HG03521 (cell line): ENCODE measurements around the gene MAD2L1BP.
"Not testable (repeated sequence)": the region's sequence is repeated elsewhere in the genome, so short reads cannot be mapped to it uniquely, and the experiment has no call there.

Experiments
- ATAC-seq: cut with Tn5 transposase; IDR thresholded peaks from one replicate; pipeline ENCODE4 v1.9.1; 2021; ENCODE audit warnings: mild to moderate bottlenecking, moderate library complexity; ENCODE audit not compliant: unreplicated experiment

The MAD2L1BP gene

GRCh38 chr6:43625393-43625992 lies 10.1 kb upstream of the MAD2L1BP start:
- no peak for ATAC-seq

GRCh38 chr6:43627008-43627825 lies 8.4 kb upstream of the MAD2L1BP start:
- ATAC-seq = no peak

- ATAC-seq = no peak
These were observed 7.1 kb upstream of the MAD2L1BP start for GRCh38 chr6:43628393-43629103.

- ATAC-seq = peak; percentile 79
These were observed 6.5 kb upstream of the MAD2L1BP start, which contains the start of gene GTPBP2 for GRCh38 chr6:43629104-43629504. Gene GTPBP2 (minus strand): TSS chr6:43629264. CDS start chr6:43629162, 102 bp downstream.

GRCh38 chr6:43629505-43630300 lies 5.9 kb upstream of the MAD2L1BP start:
- ATAC-seq = peak; percentile 59

GRCh38 chr6:43630980-43631619 lies 4.5 kb upstream of the MAD2L1BP start:
- no peak for ATAC-seq

- not testable (repeated sequence) for ATAC-seq
These were observed 2.6 kb upstream of the MAD2L1BP start for GRCh38 chr6:43633002-43633401.

- ATAC-seq = no peak
These were observed 837 bp upstream of the MAD2L1BP start for GRCh38 chr6:43634702-43635303.

- no peak for ATAC-seq
These were observed 644 bp downstream of the MAD2L1BP start for GRCh38 chr6:43636308-43636659.

- no peak for ATAC-seq
These were observed 4.6 kb downstream of the MAD2L1BP start for GRCh38 chr6:43639984-43640800.

- ATAC-seq = no peak
These were observed 9.4 kb downstream of the MAD2L1BP start, which contains the start of gene RSPH9 for GRCh38 chr6:43644940-43645612. Gene RSPH9 (plus strand): TSS chr6:43645036. CDS start chr6:43645099, 63 bp downstream.

- no peak for ATAC-seq
These were observed 9.9 kb downstream of the MAD2L1BP start for GRCh38 chr6:43645613-43645964.

- no peak for ATAC-seq
These were observed 12.0 kb downstream of the MAD2L1BP start for GRCh38 chr6:43647613-43648012.

GRCh38 chr6:43648248-43648647 lies 12.6 kb downstream of the MAD2L1BP start:
- no peak for ATAC-seq

GRCh38 chr6:43652822-43653221 lies 17.2 kb downstream of the MAD2L1BP start:
- ATAC-seq = not testable (repeated sequence)

- no peak for ATAC-seq
These were observed 21.7 kb downstream of the MAD2L1BP start for GRCh38 chr6:43657221-43657802.

- no peak for ATAC-seq
These were observed 22.5 kb downstream of the MAD2L1BP start for GRCh38 chr6:43658161-43658560.

GRCh38 chr6:43662948-43663347 lies 27.3 kb downstream of the MAD2L1BP start:
- ATAC-seq = not testable (repeated sequence)
